A549 treated with Hydrocortisone at 1 μM for 4 hours (cell line): ENCODE data around the gene VIP. TPM values are rescaled to one million over a fixed set of nuclear protein-coding genes. Genes with fewer than 3 reads are reported as not detected.

Source experiments
- total RNA-seq: library from RNA; stranded (reverse); fragments of 200-300 nt; extraction: Qiagen RNA extraction; gene quantifications from 5 replicates; pipeline ENCODE4 v1.2.3, GENCODE V29; 2022

The VIP gene
- total RNA-seq = not detected in 5 replicates

GRCh38 chr6:152750694-152751093, at the start of gene VIP:
VIP (plus strand) TSS chr6:152750797; CDS start chr6:152752178, 1,381 bp downstream.

Other genes with a start within 250 kb of the VIP start
- 17.3 to 23.6 TPM (median 18.7 TPM) in 5 replicates for gene SYNE1, start 113.4 kb upstream of the VIP start, total RNA-seq
- gene MYCT1, start 52.9 kb upstream of the VIP start, total RNA-seq = 0.02 to 0.07 TPM in 2 of 5 replicates, not detected in the others
- gene FBXO5, start 232.2 kb downstream of the VIP start, total RNA-seq = 18.1 to 22.6 TPM (median 19.2 TPM) in 5 replicates